Activated naive CD4-positive, alpha-beta T cell treated with anti-CD3 and anti-CD28 coated beads, Interleukin-2, amount 50 U/mL, for 24 hours (primary cell): ENCODE measurements around the gene ZNF747.
"Not testable (repeated sequence)": the region's sequence is repeated elsewhere in the genome, so short reads cannot be mapped to it uniquely, and the experiment has no call there.

ENCODE experiments used
- H3K27ac Mint-ChIP-seq: one replicate; pipeline ENCODE4 v1.8.0; 2021; ENCODE audit warnings: mild to moderate bottlenecking, mixed read lengths
- H3K27me3 Mint-ChIP-seq: one replicate; pipeline ENCODE4 v1.8.0; 2021; ENCODE audit warnings: mixed read lengths
- H3K36me3 Mint-ChIP-seq: one replicate; pipeline ENCODE4 v1.8.0; 2021; ENCODE audit warnings: mixed read lengths
- H3K4me1 Mint-ChIP-seq: one replicate; pipeline ENCODE4 v1.8.0; 2021; ENCODE audit warnings: mixed read lengths
- H3K4me3 Mint-ChIP-seq: one replicate; pipeline ENCODE4 v1.8.0; 2021; ENCODE audit warnings: mild to moderate bottlenecking, mixed read lengths
- H3K9me3 Mint-ChIP-seq: one replicate; pipeline ENCODE4 v1.8.0; 2021; ENCODE audit warnings: mixed read lengths

The ZNF747 gene

DNA sequence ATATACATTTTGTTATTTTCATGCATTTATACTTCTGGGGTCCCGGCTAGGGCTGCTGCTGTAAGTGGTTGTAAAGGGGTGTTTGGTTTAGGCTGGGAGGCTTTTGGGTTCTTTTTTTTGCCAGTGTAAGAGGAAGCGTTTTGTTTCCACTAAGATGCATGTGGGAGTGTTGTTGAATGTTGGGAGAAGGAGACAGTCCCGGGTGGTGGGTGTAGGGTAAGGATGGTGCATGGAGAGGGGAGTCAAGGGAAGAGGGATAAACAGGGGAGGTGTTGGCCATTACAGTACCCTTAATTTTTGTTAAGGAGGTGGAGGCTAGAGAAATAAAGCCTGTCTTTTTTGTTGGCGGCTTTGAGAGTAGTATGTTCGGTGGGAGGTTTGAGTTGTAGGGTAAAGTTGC, 8.4 kb upstream of the ZNF747 start:
- H3K4me1 Mint-ChIP-seq: peaks cover 7% of the 10 kb centered on the region
- no peaks in the 10 kb centered on the region for H3K27me3 Mint-ChIP-seq
- H3K4me3 Mint-ChIP-seq: no peak overlapping the region
- H3K27ac Mint-ChIP-seq: no peak overlapping the region
- H3K9me3 Mint-ChIP-seq: no peaks in the 10 kb centered on the region
- no peaks in the 10 kb centered on the region for H3K36me3 Mint-ChIP-seq

DNA sequence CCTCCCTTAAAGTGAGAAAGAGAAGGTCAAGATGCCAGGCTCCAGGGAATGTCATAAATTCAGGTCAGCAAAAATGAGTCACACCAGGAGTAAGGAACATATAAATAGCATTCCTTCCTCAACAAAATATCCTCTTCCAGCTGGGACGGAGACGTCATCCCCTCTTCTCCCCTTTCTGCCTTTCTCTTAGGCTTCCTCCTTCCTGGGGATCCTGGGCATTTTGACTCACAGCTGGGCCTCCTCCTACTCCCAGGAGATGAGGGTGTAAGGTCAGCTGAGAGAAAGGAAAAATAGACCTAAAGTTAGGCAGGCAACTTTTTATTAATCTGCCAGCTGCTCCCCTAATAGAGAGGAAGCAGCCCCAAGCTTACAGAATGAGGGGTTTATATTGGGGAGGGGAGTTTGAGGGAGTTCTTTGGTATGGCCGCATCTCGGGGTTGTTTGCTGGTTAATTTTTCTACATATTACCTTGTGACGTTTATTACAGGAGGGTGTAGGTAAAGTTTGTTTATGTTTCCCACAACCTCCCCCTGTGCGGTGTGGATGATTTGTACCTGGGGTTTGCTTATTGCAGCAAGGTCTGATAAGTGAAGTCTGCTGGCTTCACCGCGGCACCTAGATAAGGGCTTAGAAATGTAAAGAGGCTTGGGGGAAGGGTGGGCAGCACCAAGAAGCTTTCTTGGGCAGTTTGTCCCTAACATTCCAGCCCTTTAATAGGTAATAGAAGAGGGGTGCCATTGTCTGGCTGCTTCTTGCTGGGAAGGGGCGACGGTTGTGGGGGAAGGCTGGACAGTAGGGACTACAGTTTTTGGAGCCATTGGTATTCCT, 7.1 kb upstream of the ZNF747 start:
- Mint-ChIP-seq H3K4me3 (no peak overlapping the region), H3K27me3 (no peaks in the 10 kb centered on the region), H3K27ac (no peak overlapping the region), H3K9me3 (no peaks in the 10 kb centered on the region), H3K36me3 (no peaks in the 10 kb centered on the region), H3K4me1 (peaks cover 3% of the 10 kb centered on the region)

- H3K9me3 Mint-ChIP-seq, H3K36me3 Mint-ChIP-seq, H3K4me1 Mint-ChIP-seq, H3K4me3 Mint-ChIP-seq, H3K27ac Mint-ChIP-seq, H3K27me3 Mint-ChIP-seq: not testable (repeated sequence)
These were observed 6.3 kb upstream of the ZNF747 start for GRCh38 chr16:30540916-30541464.

DNA sequence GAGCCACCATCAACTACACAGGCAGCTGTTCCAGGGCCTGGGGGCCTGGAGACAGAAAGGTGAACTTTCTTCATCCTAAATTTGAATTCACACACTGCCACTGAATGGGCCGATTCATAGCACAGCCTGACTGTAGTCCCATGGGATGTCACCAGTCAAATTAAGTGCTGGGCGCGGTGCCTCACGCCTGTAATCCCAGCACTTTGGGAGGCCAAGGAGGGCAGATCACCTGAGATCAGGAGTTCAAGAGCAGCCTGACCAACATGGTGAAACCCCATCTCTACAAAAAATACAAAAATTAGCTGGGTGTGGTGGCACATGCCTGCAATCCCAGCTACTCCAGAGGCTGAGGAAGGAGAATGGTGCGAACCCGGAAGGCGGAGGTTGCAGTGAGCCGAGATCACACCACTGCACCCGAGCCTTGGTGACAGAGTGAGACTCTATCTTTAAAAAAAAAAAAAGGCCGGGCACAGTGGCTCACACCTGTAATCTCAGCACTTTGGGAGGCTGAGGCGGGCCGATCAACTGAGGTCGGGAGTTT, 5.4 kb upstream of the ZNF747 start:
- H3K36me3 Mint-ChIP-seq, H3K9me3 Mint-ChIP-seq, H3K27ac Mint-ChIP-seq, H3K27me3 Mint-ChIP-seq, H3K4me3 Mint-ChIP-seq: not testable (repeated sequence)
- H3K4me1 Mint-ChIP-seq: peaks cover 14% of the 10 kb centered on the region

GRCh38 chr16:30539000-30539964, 4.6 kb upstream of the ZNF747 start:
- Mint-ChIP-seq H3K27ac (no peak overlapping the region), H3K27me3 (no peaks in the 10 kb centered on the region), H3K36me3 (no peaks in the 10 kb centered on the region), H3K4me3 (no peak overlapping the region), H3K4me1 (peaks cover 17% of the 10 kb centered on the region), H3K9me3 (no peaks in the 10 kb centered on the region)

GRCh38 chr16:30536391-30537024, 1.9 kb upstream of the ZNF747 start:
- not testable (repeated sequence) for H3K36me3 Mint-ChIP-seq, H3K9me3 Mint-ChIP-seq, H3K27me3 Mint-ChIP-seq
- Mint-ChIP-seq H3K4me3 (peak overlapping the region; percentile 98), H3K4me1 (peaks cover 22% of the 10 kb centered on the region), H3K27ac (peak overlapping the region; percentile 98)

DNA sequence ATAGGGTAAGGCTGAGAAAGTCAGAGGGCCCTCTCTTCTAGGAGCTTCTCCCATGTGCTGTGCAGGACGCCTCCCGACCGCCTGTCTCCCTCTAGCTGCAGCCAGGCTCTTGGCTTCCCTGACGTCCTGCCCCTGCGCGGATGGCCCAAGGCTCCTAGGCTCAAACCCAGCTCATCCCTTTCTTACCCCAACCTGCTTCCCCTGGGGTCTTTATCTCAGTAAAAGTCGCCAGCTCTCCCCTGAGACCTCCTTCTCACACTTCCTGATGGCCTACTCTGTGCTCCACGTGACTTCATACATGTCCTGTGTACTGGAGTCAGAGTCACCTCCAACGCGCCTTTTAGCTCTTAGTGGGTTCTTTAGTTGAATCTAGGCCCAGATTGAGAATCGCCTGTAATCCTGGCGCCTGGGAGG, 1.1 kb upstream of the ZNF747 start:
- Mint-ChIP-seq H3K4me1 (peaks cover 26% of the 10 kb centered on the region), H3K9me3 (no peaks in the 10 kb centered on the region), H3K4me3 (peak overlapping the region; percentile 98), H3K27ac (peak overlapping the region; percentile 98), H3K36me3 (no peaks in the 10 kb centered on the region), H3K27me3 (no peaks in the 10 kb centered on the region)

GRCh38 chr16:30535106-30535776, 583 bp upstream of the ZNF747 start:
- Mint-ChIP-seq H3K36me3 (no peaks in the 10 kb centered on the region), H3K4me1 (peaks cover 31% of the 10 kb centered on the region)

GRCh38 chr16:30533748-30534367, 800 bp downstream of the ZNF747 start:
- peak overlapping the region; percentile 98 for H3K4me3 Mint-ChIP-seq
- no peaks in the 10 kb centered on the region for H3K9me3 Mint-ChIP-seq
- peaks cover 42% of the 10 kb centered on the region for H3K4me1 Mint-ChIP-seq
- H3K27ac Mint-ChIP-seq: peak overlapping the region; percentile 94
- H3K36me3 Mint-ChIP-seq: no peaks in the 10 kb centered on the region
- no peaks in the 10 kb centered on the region for H3K27me3 Mint-ChIP-seq

More at GRCh38 chr16:30535106-30535776, 583 bp upstream of the ZNF747 start:
- H3K27me3 Mint-ChIP-seq: no peaks in the 10 kb centered on the region
- H3K27ac Mint-ChIP-seq: peak overlapping the region; percentile 98
- H3K9me3 Mint-ChIP-seq: no peaks in the 10 kb centered on the region
- peak overlapping the region; percentile 98 for H3K4me3 Mint-ChIP-seq

DNA sequence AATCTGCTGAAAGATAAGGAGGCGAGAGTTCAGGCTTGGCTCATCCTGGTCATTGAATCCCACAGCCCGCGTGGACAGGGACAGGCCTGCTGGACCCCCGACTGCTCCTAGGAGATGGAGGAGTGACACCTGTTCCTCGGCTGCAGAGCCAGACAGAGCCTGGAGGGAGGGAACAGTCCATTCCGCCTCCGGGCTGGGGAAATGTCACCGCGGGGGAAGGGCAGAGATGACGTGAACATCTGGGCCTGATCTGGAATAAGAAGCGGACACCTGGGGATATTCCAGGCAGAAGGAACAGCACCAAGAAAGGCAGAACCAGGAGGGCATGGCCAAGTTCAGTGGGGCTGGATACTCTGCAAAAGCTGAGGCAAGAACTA, 1.5 kb downstream of the ZNF747 start:
- H3K4me3 Mint-ChIP-seq: peak overlapping the region; percentile 71
- peak overlapping the region; percentile 94 for H3K27ac Mint-ChIP-seq
- no peaks in the 10 kb centered on the region for H3K27me3 Mint-ChIP-seq
- H3K9me3 Mint-ChIP-seq: no peaks in the 10 kb centered on the region
- H3K4me1 Mint-ChIP-seq: peaks cover 44% of the 10 kb centered on the region
- H3K36me3 Mint-ChIP-seq: no peaks in the 10 kb centered on the region

DNA sequence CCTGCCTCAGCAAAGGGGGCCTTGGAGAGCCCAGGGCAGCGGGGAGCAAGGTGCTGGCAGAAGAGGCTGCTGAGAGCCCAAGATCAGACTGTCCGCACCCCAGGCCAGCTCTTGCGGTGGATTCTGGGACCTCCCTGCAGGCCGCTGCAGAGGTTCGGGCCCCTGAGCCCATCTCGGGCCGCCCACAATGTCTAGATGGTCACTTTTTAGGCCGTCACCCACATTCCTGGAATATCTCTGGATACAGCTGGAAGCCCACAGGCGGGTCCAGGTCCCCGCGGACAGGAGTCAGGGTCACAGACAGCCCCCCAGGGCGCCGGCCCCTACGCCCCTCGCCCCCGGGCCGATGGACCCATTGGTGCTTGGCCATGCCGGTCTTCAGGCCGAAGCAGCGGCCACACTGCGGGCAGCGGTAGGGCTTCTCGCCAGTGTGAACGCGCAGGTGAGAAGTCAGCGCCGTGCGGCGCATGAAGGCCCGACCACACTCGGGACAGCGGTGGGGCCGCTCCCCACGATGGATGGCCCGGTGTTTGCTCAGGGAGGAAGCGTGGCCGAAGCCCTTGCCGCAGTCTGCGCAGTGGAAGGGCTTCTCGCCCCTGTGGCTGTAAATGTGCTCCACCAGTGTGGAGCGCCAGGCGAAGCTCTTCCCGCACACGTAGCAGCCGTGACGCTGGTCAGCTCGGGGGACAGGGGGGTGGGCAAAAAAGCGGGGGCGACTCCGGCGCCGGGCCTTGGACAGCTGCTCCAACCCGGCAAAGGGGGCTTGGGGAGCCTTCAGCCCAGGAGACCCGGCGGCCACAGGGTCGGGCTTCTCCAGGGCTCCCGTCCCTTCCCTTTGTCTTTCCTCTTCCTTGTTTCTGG, 2.1 kb downstream of the ZNF747 start:
- Mint-ChIP-seq H3K27ac (no peak overlapping the region), H3K4me1 (peaks cover 51% of the 10 kb centered on the region), H3K9me3 (no peaks in the 10 kb centered on the region), H3K4me3 (peak overlapping the region; percentile 71), H3K27me3 (no peaks in the 10 kb centered on the region), H3K36me3 (no peaks in the 10 kb centered on the region)

GRCh38 chr16:30530163-30531037, 4.3 kb downstream of the ZNF747 start:
- Mint-ChIP-seq H3K27ac (peak overlapping the region; percentile 76), H3K27me3 (no peaks in the 10 kb centered on the region), H3K9me3 (no peaks in the 10 kb centered on the region), H3K36me3 (no peaks in the 10 kb centered on the region), H3K4me1 (peaks cover 45% of the 10 kb centered on the region), H3K4me3 (peak overlapping the region; percentile 11)
